ENCODE results near the gene IKZF3.
A peak's percentile ranks its signal among the peaks of the same experiment; 100 is the strongest.
"Not testable (repeated sequence)": the region's sequence is repeated elsewhere in the genome, so short reads cannot be mapped to it uniquely, and the experiment has no call there.

Gene IKZF3

GRCh38 chr17:39863918-39864746 is at the start of gene IKZF3:
Gene IKZF3 (minus strand): TSS chr17:39864312. CDS start chr17:39864126, 186 bp downstream.
- peak; percentile 13 for DNase-seq

GRCh38 chr17:39908789-39909352 is 44.8 kb upstream of the IKZF3 start:
- no peak for DNase-seq

GRCh38 chr17:39904990-39905288 is 40.8 kb upstream of the IKZF3 start:
- DNase-seq: no peak

- DNase-seq: peak; percentile 63
Measured at GRCh38 chr17:39903158-39903884, 39.2 kb upstream of the IKZF3 start.

- not testable (repeated sequence) for DNase-seq
Measured at GRCh38 chr17:39902027-39902426, 37.9 kb upstream of the IKZF3 start.

GRCh38 chr17:39899215-39899614 is 35.1 kb upstream of the IKZF3 start:
- DNase-seq: no peak

- DNase-seq: no peak
Measured at GRCh38 chr17:39898088-39898487, 34.0 kb upstream of the IKZF3 start.

- DNase-seq: no peak
Measured at GRCh38 chr17:39894681-39895376, 30.7 kb upstream of the IKZF3 start.

GRCh38 chr17:39889200-39889599 is 25.1 kb upstream of the IKZF3 start:
- DNase-seq: no peak

GRCh38 chr17:39887078-39887477 is 23.0 kb upstream of the IKZF3 start:
- no peak for DNase-seq

GRCh38 chr17:39886102-39886501 is 22.0 kb upstream of the IKZF3 start:
- DNase-seq: not testable (repeated sequence)

GRCh38 chr17:39872751-39873150 is 8.6 kb upstream of the IKZF3 start:
- DNase-seq: peak; percentile 42

GRCh38 chr17:39871801-39872200 is 7.7 kb upstream of the IKZF3 start:
- DNase-seq: no peak

GRCh38 chr17:39870776-39871175 is 6.7 kb upstream of the IKZF3 start:
- no peak for DNase-seq

- DNase-seq: no peak
Measured at GRCh38 chr17:39868554-39868942, 4.4 kb upstream of the IKZF3 start.

GRCh38 chr17:39867880-39868553 is 3.9 kb upstream of the IKZF3 start, which contains the start of gene ZPBP2:
Gene ZPBP2 (plus strand): TSS chr17:39868202. CDS start chr17:39868355, 153 bp downstream.
- no peak for DNase-seq

GRCh38 chr17:39867084-39867879 is 3.2 kb upstream of the IKZF3 start:
- DNase-seq: no peak

- DNase-seq: no peak
Measured at GRCh38 chr17:39866013-39866730, 2.1 kb upstream of the IKZF3 start.

- no peak for DNase-seq
Measured at GRCh38 chr17:39863244-39863917, 731 bp downstream of the IKZF3 start.

GRCh38 chr17:39861235-39861634 is 2.9 kb downstream of the IKZF3 start:
- no peak for DNase-seq
